ENCODE data around the gene MON2.

GRCh38 chr12:62543741-62544140, 77.1 kb downstream of the MON2 start:
- no peak for TF ChIP-seq CTCF (IDR thresholded peaks at IDR 0.05)
- no peak for TF ChIP-seq ZFX (IDR thresholded peaks at IDR 0.05; ENCODE audit: borderline replicate concordance)
